WTC11 (cell line): ENCODE measurements around the gene LAMB4. TPM values are rescaled to one million over a fixed set of nuclear protein-coding genes. Genes with fewer than 3 reads are reported as not detected.

ENCODE experiments used
- ATAC-seq: fragments of 200-7000 bp; cut with Tn5 transposase; 2 replicates; pipeline ENCODE4 v1.10.0; 2021; ENCODE audit warnings: mild to moderate bottlenecking, moderate library complexity
- CTCF ChIA-PET: fragments of 300-600 bp; sonication (Branson Sonifier 250); formaldehyde crosslinking; loops from one replicate; lab custom pipeline; 2021; ENCODE audit warnings: antibody characterized with exemption; lab: Charles Lee
- POLR2A ChIA-PET: fragments of 350-600 bp; sonication (Branson Sonifier 250); formaldehyde crosslinking; loops from one replicate; lab custom pipeline; 2021; ENCODE audit warnings: antibody characterized with exemption; lab: Charles Lee
- DNase-seq: peaks from one replicate; pipeline ENCODE4 v3.0.0; 2021; ENCODE audit warnings: low spot score
- H3K27ac Mint-ChIP-seq: 2 replicates; pipeline ENCODE4 v1.8.0; 2021; ENCODE audit warnings: mixed read lengths
- H3K27me3 Mint-ChIP-seq: 2 replicates; pipeline ENCODE4 v1.8.0; 2021; ENCODE audit warnings: low read depth, mild to moderate bottlenecking, moderate library complexity, mixed read lengths
- H3K36me3 Mint-ChIP-seq: 2 replicates; pipeline ENCODE4 v1.8.0; 2021; ENCODE audit warnings: mixed read lengths
- H3K4me1 Mint-ChIP-seq: 2 replicates; pipeline ENCODE4 v1.8.0; 2022; ENCODE audit warnings: mixed read lengths
- H3K4me3 Mint-ChIP-seq: 2 replicates; pipeline ENCODE4 v1.8.0; 2021; ENCODE audit warnings: mild to moderate bottlenecking, moderate library complexity, mixed read lengths
- H3K9me3 Mint-ChIP-seq: 2 replicates; pipeline ENCODE4 v1.8.0; 2021; ENCODE audit warnings: mixed read lengths
- ESRRA ChIP-seq: sonication (generic); formaldehyde crosslinking; IDR thresholded peaks from 2 replicates; pipeline ENCODE4 v1.8.1; 2022; ENCODE audit warnings: mild to moderate bottlenecking, missing genetic modification reagents, borderline replicate concordance
- FOXJ3 ChIP-seq: sonication (generic); formaldehyde crosslinking; IDR thresholded peaks from 2 replicates; pipeline ENCODE4 v1.9.0; 2021; ENCODE audit warnings: missing genetic modification reagents, mild to moderate bottlenecking, borderline replicate concordance
- FOXK1 ChIP-seq: sonication (generic); formaldehyde crosslinking; IDR thresholded peaks from 2 replicates; pipeline ENCODE4 v1.8.0; 2022; ENCODE audit warnings: mild to moderate bottlenecking, moderate library complexity, missing genetic modification reagents
- FOXP1 ChIP-seq: sonication (generic); formaldehyde crosslinking; IDR thresholded peaks from 2 replicates; pipeline ENCODE4 v1.8.0; 2022; ENCODE audit warnings: missing genetic modification reagents, mild to moderate bottlenecking, moderate library complexity, borderline replicate concordance
- GABPB1 ChIP-seq: sonication (generic); formaldehyde crosslinking; IDR thresholded peaks from 2 replicates; pipeline ENCODE4 v1.8.1; 2023; ENCODE audit warnings: mild to moderate bottlenecking, missing genetic modification reagents
- GTF2I ChIP-seq: fragments of 250-450 bp; sonication (Bioruptor Pico); conservative IDR thresholded peaks from 2 replicates; pipeline ENCODE4 v1.4.0; 2021; ENCODE audit warnings: mild to moderate bottlenecking
- NFYB ChIP-seq: sonication (generic); formaldehyde crosslinking; conservative IDR thresholded peaks from 2 replicates; pipeline ENCODE4 v1.8.0; 2022; ENCODE audit warnings: low read depth, missing genetic modification reagents
- NR1H2 ChIP-seq: sonication (generic); formaldehyde crosslinking; IDR thresholded peaks from 2 replicates; pipeline ENCODE4 v1.9.0; 2021; ENCODE audit warnings: mild to moderate bottlenecking, moderate library complexity, missing genetic modification reagents
- SMAD3 ChIP-seq: sonication (generic); formaldehyde crosslinking; IDR thresholded peaks from 2 replicates; pipeline ENCODE4 v1.8.0; 2022; ENCODE audit warnings: missing genetic modification reagents, mild to moderate bottlenecking, borderline replicate concordance
- ZNF138 ChIP-seq: sonication (generic); formaldehyde crosslinking; conservative IDR thresholded peaks from 2 replicates; pipeline ENCODE4 v1.8.1; 2022; ENCODE audit warnings: mild to moderate bottlenecking, moderate library complexity, missing genetic modification reagents
- ZNF232 ChIP-seq: sonication (generic); formaldehyde crosslinking; IDR thresholded peaks from 2 replicates; pipeline ENCODE4 v1.8.0; 2022; ENCODE audit warnings: mild to moderate bottlenecking, missing genetic modification reagents
- ZNF317 ChIP-seq: sonication (generic); formaldehyde crosslinking; IDR thresholded peaks from 2 replicates; pipeline ENCODE4 v1.8.1; 2023; ENCODE audit warnings: low read depth, mild to moderate bottlenecking, moderate library complexity, missing genetic modification reagents, borderline replicate concordance
- ZNF423 ChIP-seq: fragments of 250-450 bp; sonication (Bioruptor Pico); IDR thresholded peaks from 2 replicates; pipeline ENCODE4 v2.1.2; 2022; ENCODE audit warnings: mild to moderate bottlenecking, moderate library complexity
- ZNF671 ChIP-seq: fragments of 250-450 bp; sonication (Bioruptor Pico); IDR thresholded peaks from 2 replicates; pipeline ENCODE4 v1.8.0; 2021; ENCODE audit warnings: mild to moderate bottlenecking
- total RNA-seq: library from RNA; stranded (reverse); gene quantifications from 3 replicates; pipeline ENCODE4 v1.2.3, GENCODE V29; 2021
- TF ChIP-seq, protein P1 (sequence below): sonication (generic); formaldehyde crosslinking; IDR thresholded peaks from 2 replicates; pipeline ENCODE4 v1.8.0; 2022; ENCODE audit warnings: mild to moderate bottlenecking, missing genetic modification reagents
- TF ChIP-seq, protein P2 (sequence below): sonication (generic); formaldehyde crosslinking; IDR thresholded peaks from 2 replicates; pipeline ENCODE4 v1.8.1; 2023; ENCODE audit warnings: mild to moderate bottlenecking, missing genetic modification reagents, moderate library complexity
- TF ChIP-seq, protein P3 (sequence below): fragments of 250-450 bp; sonication (Bioruptor Pico); IDR thresholded peaks from 2 replicates; pipeline ENCODE4 v1.8.0; 2021; ENCODE audit warnings: mild to moderate bottlenecking
- TF ChIP-seq, protein P4 (sequence below): fragments of 250-450 bp; sonication (Bioruptor Pico); conservative IDR thresholded peaks from 2 replicates; pipeline ENCODE4 v1.9.0; 2021; ENCODE audit warnings: mild to moderate bottlenecking
- TF ChIP-seq, protein P5 (sequence below): sonication (generic); formaldehyde crosslinking; IDR thresholded peaks from 2 replicates; pipeline ENCODE4 v1.8.1; 2023; ENCODE audit warnings: mild to moderate bottlenecking, moderate library complexity, missing genetic modification reagents
- TF ChIP-seq, protein P6 (sequence below): fragments of 250-450 bp; sonication (Bioruptor Pico); IDR thresholded peaks from 2 replicates; pipeline ENCODE4 v1.9.0; 2021; ENCODE audit warnings: mild to moderate bottlenecking

The LAMB4 gene
- total RNA-seq, 1 experiment from 2014 or later: not detected

DNA sequence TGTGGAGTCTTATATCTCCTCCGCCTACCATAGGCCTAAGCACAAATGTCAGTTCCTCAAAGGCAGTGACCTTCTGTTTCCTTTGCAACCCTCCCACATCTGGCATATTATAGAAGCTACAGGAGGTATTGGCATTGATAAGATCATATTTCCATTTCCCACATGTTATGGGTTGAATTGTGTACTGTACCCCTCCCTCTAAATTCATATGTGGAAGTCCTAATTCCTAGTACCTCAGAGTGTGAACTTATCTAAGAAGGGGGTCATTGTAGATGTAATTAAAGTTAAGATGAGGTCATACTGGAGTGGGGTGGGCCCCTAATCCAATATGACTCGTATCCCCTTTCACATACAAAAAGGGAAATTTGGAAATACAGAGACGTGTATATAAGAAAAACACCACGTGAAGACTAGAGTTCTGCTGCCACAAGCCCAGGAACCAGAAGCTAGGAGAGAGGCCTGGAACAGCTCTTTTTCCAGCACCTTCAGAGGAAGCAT, 6.1 kb upstream of the LAMB4 start:
- H3K27me3 Mint-ChIP-seq: no peaks in the 10 kb centered on the region
- peaks cover 3% of the 10 kb centered on the region; the same call in 1 of the 2 replicates for H3K36me3 Mint-ChIP-seq
- peaks cover 16% of the 10 kb centered on the region for H3K9me3 Mint-ChIP-seq
- no peak for DNase-seq
- POLR2A ChIA-PET: no interaction called here
- TF ChIP-seq FOXP1 (CRISPR knock-in tag) (no peak), GABPB1 (no peak), FOXK1 (CRISPR knock-in tag) (no peak), FOXJ3 (CRISPR knock-in tag) (no peak), ZNF317 (no peak), ZNF671 (CRISPR knock-in tag) (no peak)
- TF ChIP-seq, protein P1, sequence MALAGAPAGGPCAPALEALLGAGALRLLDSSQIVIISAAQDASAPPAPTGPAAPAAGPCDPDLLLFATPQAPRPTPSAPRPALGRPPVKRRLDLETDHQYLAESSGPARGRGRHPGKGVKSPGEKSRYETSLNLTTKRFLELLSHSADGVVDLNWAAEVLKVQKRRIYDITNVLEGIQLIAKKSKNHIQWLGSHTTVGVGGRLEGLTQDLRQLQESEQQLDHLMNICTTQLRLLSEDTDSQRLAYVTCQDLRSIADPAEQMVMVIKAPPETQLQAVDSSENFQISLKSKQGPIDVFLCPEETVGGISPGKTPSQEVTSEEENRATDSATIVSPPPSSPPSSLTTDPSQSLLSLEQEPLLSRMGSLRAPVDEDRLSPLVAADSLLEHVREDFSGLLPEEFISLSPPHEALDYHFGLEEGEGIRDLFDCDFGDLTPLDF: no peak
- TF ChIP-seq, protein P2, sequence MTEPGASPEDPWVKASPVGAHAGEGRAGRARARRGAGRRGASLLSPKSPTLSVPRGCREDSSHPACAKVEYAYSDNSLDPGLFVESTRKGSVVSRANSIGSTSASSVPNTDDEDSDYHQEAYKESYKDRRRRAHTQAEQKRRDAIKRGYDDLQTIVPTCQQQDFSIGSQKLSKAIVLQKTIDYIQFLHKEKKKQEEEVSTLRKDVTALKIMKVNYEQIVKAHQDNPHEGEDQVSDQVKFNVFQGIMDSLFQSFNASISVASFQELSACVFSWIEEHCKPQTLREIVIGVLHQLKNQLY (CRISPR knock-in tag): no peak
- TF ChIP-seq, all 79 proteins: peak for 0
- CTCF ChIA-PET: interaction anchor here (0.8 to 1.5 kb wide), 2 partner anchors 9 to 22 kb away, joined by 3 to 7 read pairs; no protein-coding TSS in a partner anchor
- no peak for ATAC-seq
- no peak overlapping the region for H3K27ac Mint-ChIP-seq
- H3K4me1 Mint-ChIP-seq: peaks cover 8% of the 10 kb centered on the region
- no peak overlapping the region for H3K4me3 Mint-ChIP-seq

DNA sequence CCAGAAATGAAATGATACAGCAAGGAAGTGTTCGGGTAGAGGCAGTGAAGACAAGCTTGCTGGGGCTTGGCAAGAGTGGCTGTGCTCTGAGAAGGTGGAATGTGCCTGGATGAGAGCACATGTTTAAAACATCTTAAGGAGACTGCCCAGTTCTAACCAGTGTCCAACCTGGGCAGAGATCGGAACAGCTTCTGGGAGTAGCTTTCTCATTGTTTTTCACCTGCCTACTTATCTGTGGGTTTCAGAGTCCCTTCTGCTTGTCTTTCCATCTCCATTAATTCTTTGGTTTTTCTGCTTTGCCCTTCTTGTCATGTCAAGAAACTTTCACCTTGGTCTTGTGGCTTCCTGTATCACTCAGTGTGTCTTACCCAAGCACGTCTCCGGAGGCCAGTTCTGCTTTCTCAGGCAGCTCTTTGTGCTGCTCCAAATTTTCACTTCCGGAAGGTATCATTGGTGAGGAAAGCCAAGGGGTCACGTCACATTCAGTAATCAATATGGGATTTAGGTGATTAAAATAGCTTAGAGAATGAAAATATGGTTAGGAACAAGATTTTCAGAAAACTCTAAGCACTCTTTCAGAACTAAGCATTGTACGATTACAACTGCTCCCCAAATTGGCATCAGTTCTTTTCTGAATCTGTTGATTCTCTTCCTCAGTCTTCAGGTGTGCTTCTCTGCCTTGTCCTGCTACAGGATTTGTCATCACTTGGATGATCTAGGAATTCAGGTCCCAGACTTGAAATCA, 5.5 kb upstream of the LAMB4 start:
- H3K36me3 Mint-ChIP-seq: peaks cover 3% of the 10 kb centered on the region; the same call in 1 of the 2 replicates
- no peak for ATAC-seq
- H3K27ac Mint-ChIP-seq: no peak overlapping the region
- CTCF ChIA-PET: interaction anchor here (0.8 to 1.5 kb wide), 2 partner anchors 10 to 21 kb away, joined by 3 to 7 read pairs; no protein-coding TSS in a partner anchor
- H3K9me3 Mint-ChIP-seq: peaks cover 16% of the 10 kb centered on the region
- DNase-seq: no peak
- peaks cover 8% of the 10 kb centered on the region for H3K4me1 Mint-ChIP-seq
- no peak overlapping the region for H3K4me3 Mint-ChIP-seq
- TF ChIP-seq ZNF423 (CRISPR knock-in tag): no peak
- no peak for TF ChIP-seq FOXK1 (CRISPR knock-in tag)
- no peak for TF ChIP-seq ZNF138 (CRISPR knock-in tag)
- POLR2A ChIA-PET: no interaction called here
- no peaks in the 10 kb centered on the region for H3K27me3 Mint-ChIP-seq

DNA sequence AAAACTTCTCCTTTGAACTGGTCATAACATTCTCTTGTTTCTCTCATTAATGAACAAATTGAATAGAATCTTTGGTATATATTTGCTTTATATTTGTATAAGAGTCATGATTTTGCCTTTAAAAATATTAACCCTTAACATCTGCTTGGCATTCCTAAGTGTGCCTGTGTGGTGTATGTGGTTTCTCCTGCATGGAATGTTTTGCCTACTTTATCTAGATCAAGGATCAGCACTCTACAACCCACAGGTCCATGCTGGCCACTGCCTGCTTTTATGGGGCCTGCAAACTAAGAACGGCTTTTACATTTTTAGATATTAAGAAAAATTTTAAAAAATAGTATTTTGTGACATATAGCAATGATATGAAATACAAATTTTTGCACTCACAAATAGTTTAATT, 4.3 kb upstream of the LAMB4 start:
- Mint-ChIP-seq H3K4me1 (peaks cover 8% of the 10 kb centered on the region), H3K9me3 (peaks cover 16% of the 10 kb centered on the region), H3K27ac (no peak overlapping the region), H3K36me3 (peaks cover 3% of the 10 kb centered on the region; the same call in 1 of the 2 replicates), H3K4me3 (no peak overlapping the region), H3K27me3 (no peaks in the 10 kb centered on the region)
- DNase-seq (no peak), ATAC-seq (no peak)
- TF ChIP-seq NR1H2 (CRISPR knock-in tag) (no peak), ZNF671 (CRISPR knock-in tag) (no peak), NFYB (no peak), ZNF232 (CRISPR knock-in tag) (no peak), SMAD3 (CRISPR knock-in tag) (no peak), GTF2I (CRISPR knock-in tag) (no peak), ESRRA (CRISPR knock-in tag) (no peak)
- TF ChIP-seq, protein P3, sequence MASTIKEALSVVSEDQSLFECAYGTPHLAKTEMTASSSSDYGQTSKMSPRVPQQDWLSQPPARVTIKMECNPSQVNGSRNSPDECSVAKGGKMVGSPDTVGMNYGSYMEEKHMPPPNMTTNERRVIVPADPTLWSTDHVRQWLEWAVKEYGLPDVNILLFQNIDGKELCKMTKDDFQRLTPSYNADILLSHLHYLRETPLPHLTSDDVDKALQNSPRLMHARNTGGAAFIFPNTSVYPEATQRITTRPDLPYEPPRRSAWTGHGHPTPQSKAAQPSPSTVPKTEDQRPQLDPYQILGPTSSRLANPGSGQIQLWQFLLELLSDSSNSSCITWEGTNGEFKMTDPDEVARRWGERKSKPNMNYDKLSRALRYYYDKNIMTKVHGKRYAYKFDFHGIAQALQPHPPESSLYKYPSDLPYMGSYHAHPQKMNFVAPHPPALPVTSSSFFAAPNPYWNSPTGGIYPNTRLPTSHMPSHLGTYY (CRISPR knock-in tag): no peak
- TF ChIP-seq, protein P4, sequence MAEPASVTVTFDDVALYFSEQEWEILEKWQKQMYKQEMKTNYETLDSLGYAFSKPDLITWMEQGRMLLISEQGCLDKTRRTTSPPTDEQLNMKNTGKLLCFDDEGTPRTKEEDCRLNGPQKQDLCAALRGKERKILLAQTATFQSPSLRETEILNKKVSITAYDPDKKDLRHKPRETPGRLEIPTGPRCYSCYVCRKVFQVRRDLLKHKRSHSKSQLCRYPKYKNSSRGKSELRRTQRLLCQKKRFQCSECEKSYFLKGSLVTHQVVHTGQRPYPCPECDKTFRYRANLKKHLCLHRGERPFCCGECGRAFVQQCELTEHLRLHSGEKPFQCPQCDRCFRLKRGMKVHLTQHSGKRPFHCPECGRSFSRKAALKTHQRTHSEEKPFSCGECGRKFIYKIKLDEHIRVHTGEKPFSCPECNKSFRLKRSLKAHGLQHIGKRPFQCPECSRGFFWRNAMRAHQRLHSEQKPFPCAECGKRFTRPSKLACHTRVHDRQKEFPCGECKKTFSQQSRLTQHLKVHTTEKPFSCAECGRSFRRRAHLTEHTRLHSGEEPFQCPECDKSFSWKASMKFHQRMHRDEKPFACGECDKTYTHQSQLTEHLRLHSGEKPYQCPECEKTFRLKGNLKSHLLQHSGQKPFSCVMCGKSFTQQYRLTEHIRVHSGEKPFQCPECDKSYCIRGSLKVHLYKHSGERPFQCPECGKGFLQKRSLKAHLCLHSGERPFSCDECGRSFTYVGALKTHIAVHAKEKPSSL: no peak
- TF ChIP-seq, protein P5, sequence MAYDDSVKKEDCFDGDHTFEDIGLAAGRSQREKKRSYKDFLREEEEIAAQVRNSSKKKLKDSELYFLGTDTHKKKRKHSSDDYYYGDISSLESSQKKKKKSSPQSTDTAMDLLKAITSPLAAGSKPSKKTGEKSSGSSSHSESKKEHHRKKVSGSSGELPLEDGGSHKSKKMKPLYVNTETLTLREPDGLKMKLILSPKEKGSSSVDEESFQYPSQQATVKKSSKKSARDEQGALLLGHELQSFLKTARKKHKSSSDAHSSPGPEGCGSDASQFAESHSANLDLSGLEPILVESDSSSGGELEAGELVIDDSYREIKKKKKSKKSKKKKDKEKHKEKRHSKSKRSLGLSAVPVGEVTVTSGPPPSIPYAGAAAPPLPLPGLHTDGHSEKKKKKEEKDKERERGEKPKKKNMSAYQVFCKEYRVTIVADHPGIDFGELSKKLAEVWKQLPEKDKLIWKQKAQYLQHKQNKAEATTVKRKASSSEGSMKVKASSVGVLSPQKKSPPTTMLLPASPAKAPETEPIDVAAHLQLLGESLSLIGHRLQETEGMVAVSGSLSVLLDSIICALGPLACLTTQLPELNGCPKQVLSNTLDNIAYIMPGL (CRISPR knock-in tag): no peak
- TF ChIP-seq, protein P6, sequence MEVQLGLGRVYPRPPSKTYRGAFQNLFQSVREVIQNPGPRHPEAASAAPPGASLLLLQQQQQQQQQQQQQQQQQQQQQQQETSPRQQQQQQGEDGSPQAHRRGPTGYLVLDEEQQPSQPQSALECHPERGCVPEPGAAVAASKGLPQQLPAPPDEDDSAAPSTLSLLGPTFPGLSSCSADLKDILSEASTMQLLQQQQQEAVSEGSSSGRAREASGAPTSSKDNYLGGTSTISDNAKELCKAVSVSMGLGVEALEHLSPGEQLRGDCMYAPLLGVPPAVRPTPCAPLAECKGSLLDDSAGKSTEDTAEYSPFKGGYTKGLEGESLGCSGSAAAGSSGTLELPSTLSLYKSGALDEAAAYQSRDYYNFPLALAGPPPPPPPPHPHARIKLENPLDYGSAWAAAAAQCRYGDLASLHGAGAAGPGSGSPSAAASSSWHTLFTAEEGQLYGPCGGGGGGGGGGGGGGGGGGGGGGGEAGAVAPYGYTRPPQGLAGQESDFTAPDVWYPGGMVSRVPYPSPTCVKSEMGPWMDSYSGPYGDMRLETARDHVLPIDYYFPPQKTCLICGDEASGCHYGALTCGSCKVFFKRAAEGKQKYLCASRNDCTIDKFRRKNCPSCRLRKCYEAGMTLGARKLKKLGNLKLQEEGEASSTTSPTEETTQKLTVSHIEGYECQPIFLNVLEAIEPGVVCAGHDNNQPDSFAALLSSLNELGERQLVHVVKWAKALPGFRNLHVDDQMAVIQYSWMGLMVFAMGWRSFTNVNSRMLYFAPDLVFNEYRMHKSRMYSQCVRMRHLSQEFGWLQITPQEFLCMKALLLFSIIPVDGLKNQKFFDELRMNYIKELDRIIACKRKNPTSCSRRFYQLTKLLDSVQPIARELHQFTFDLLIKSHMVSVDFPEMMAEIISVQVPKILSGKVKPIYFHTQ (CRISPR knock-in tag): no peak
- ChIA-PET POLR2A (no interaction called here), CTCF (no interaction called here)
